Coronary artery (tissue), 2 donors: ENCODE measurements around the gene SLC48A1.
A peak's percentile ranks its signal among the peaks of the same experiment; 100 is the strongest.
"Not testable (repeated sequence)": the region's sequence is repeated elsewhere in the genome, so short reads cannot be mapped to it uniquely, and the experiment has no call there.

Experiments
- DNase-seq: peaks from one replicate; pipeline ENCODE4 v3.0.0-alpha.2; 2017; ENCODE audit warnings: low spot score
- H3K27ac ChIP-seq, 2 donors: fragments of 200-600 bp; sonication (generic); one replicate each; pipeline ENCODE4 v1.5.1; 2016 to 2019
- H3K4me3 ChIP-seq: fragments of 200-600 bp; sonication (generic); 2 replicates; pipeline ENCODE4 v1.5.1; 2016; ENCODE audit warnings: mild to moderate bottlenecking, moderate library complexity
- CTCF ChIP-seq: fragments of 200-600 bp; sonication (generic); IDR thresholded peaks from one replicate; pipeline ENCODE4 v1.5.1; 2019; ENCODE audit warnings: antibody characterized with exemption

Gene SLC48A1

GRCh38 chr12:47803191-47803875 lies 30.3 kb downstream of the SLC48A1 start:
- DNase-seq = no peak
- peak overlapping the region; percentile 16 for H3K4me3 ChIP-seq
- peak overlapping the region; percentile 40 to 85 for H3K27ac ChIP-seq
- no peak for TF ChIP-seq CTCF

GRCh38 chr12:47804171-47804570 lies 31.1 kb downstream of the SLC48A1 start:
- Histone ChIP-seq H3K4me3 (peak overlapping the region; percentile 6), H3K27ac (peak overlapping the region; percentile 24 to 85)
- TF ChIP-seq CTCF = no peak
- no peak for DNase-seq

GRCh38 chr12:47805417-47805816 lies 32.4 kb downstream of the SLC48A1 start:
- no peak for DNase-seq
- Histone ChIP-seq H3K4me3 (peak overlapping the region; percentile 12), H3K27ac (peak overlapping the region; percentile 24 to 72)
- TF ChIP-seq CTCF = no peak

GRCh38 chr12:47807338-47807737 lies 34.3 kb downstream of the SLC48A1 start:
- no peak for DNase-seq
- peak overlapping the region; percentile 48 for H3K4me3 ChIP-seq
- H3K27ac ChIP-seq = peak overlapping the region; percentile 96 to 100
- TF ChIP-seq CTCF = no peak

GRCh38 chr12:47808050-47808449 lies 35.0 kb downstream of the SLC48A1 start:
- H3K27ac ChIP-seq = peak overlapping the region; percentile 96 to 100
- no peak for DNase-seq
- H3K4me3 ChIP-seq = peak overlapping the region; percentile 48
- no peak for TF ChIP-seq CTCF

GRCh38 chr12:47808574-47809365 lies 35.7 kb downstream of the SLC48A1 start:
- DNase-seq = no peak
- H3K4me3 ChIP-seq = peak overlapping the region; percentile 48
- H3K27ac ChIP-seq = peak overlapping the region; percentile 96 to 100
- TF ChIP-seq CTCF = no peak

- H3K27ac ChIP-seq = peak overlapping the region; percentile 96 to 100
- not testable (repeated sequence) for H3K4me3 ChIP-seq, DNase-seq
These were observed 36.5 kb downstream of the SLC48A1 start for GRCh38 chr12:47809518-47809917.
